Effector memory CD8-positive, alpha-beta T cell (primary cell): ENCODE measurements around the gene PLK4.

Experiments
- ATAC-seq: fragments of 150-1000 bp; cut with Tn5 transposase; replicated peaks from 2 replicates; pipeline ENCODE4 v1.10.0; 2021; ENCODE audit warnings: mild to moderate bottlenecking, moderate library complexity
- DNase-seq, 3 experiments: peaks; one replicate each; pipeline ENCODE4 v3.0.0; 2021
- H3K27ac Mint-ChIP-seq, 2 donors: one replicate each; pipeline ENCODE4 v1.8.0; 2022; ENCODE audit warnings: mild to moderate bottlenecking in 2 of 2, mixed read lengths in 2 of 2, moderate library complexity in 2 of 2
- H3K27me3 Mint-ChIP-seq, 2 donors: one replicate each; pipeline ENCODE4 v1.8.0; 2022; ENCODE audit warnings: mixed read lengths in 2 of 2
- H3K36me3 Mint-ChIP-seq: one replicate; pipeline ENCODE4 v1.8.0; 2022; ENCODE audit warnings: mild to moderate bottlenecking, moderate library complexity, mixed read lengths; ENCODE audit not compliant: insufficient read depth
- H3K4me1 Mint-ChIP-seq, 2 donors: one replicate each; pipeline ENCODE4 v1.8.0; 2022; ENCODE audit warnings: low read depth in 2 of 2, mixed read lengths in 2 of 2
- H3K4me3 Mint-ChIP-seq, 2 donors: one replicate each; pipeline ENCODE4 v1.8.0; 2022; ENCODE audit warnings: mild to moderate bottlenecking in 2 of 2, mixed read lengths in 2 of 2, moderate library complexity in 2 of 2
- H3K9me3 Mint-ChIP-seq, 2 donors: one replicate each; pipeline ENCODE4 v1.8.0; 2022; ENCODE audit warnings: mixed read lengths in 2 of 2
- total RNA-seq, 9 experiments: gene quantifications; one replicate each; lab custom pipeline; 2026; lab: John Stamatoyannopoulos, UW

Gene PLK4
- 2.4 to 9.8 (median 7.3) reads per million in 9 experiments for total RNA-seq

- DNase-seq (peak; percentile 91 to 93 (median 93)), ATAC-seq (peak; percentile 94)
- H3K27me3 Mint-ChIP-seq: no peaks in the 10 kb centered on the region
- peak within 1 kb of the TSS; percentile 98 for H3K27ac Mint-ChIP-seq
- H3K36me3 Mint-ChIP-seq: peaks cover 16% of the 10 kb centered on the region
- H3K4me3 Mint-ChIP-seq: peak within 1 kb of the TSS; percentile 100
- no peaks in the 10 kb centered on the region for H3K9me3 Mint-ChIP-seq
- peaks cover 11 to 18% of the 10 kb centered on the region in 2 donors for H3K4me1 Mint-ChIP-seq
Measured at GRCh38 chr4:127880763-127881562, at the start of gene PLK4. Gene PLK4 (plus strand): TSS chr4:127880893. CDS start chr4:127881135, 242 bp downstream.

GRCh38 chr4:127832585-127832984 lies 48.1 kb upstream of the PLK4 start:
- Mint-ChIP-seq H3K4me3 (no peak overlapping the region), H3K27ac (no peak overlapping the region), H3K36me3 (no peaks in the 10 kb centered on the region), H3K4me1 (no peaks in the 10 kb centered on the region), H3K27me3 (peaks cover 0 to 10% of the 10 kb centered on the region in 2 donors), H3K9me3 (no peaks in the 10 kb centered on the region)
- DNase-seq: no peak
- no peak for ATAC-seq

GRCh38 chr4:127843704-127844600 lies 36.7 kb upstream of the PLK4 start:
- peaks cover 0 to 2% of the 10 kb centered on the region in 2 donors for H3K4me1 Mint-ChIP-seq
- no peaks in the 10 kb centered on the region for H3K36me3 Mint-ChIP-seq
- H3K4me3 Mint-ChIP-seq: no peak overlapping the region
- DNase-seq (no peak), ATAC-seq (no peak)
- peaks cover 7 to 19% of the 10 kb centered on the region in 2 donors for H3K9me3 Mint-ChIP-seq
- no peaks in the 10 kb centered on the region for H3K27me3 Mint-ChIP-seq
- H3K27ac Mint-ChIP-seq: no peak overlapping the region

- DNase-seq (no peak), ATAC-seq (no peak)
- Mint-ChIP-seq H3K27me3 (no peaks in the 10 kb centered on the region), H3K4me1 (peaks cover 0 to 2% of the 10 kb centered on the region in 2 donors), H3K9me3 (peaks cover 7 to 25% of the 10 kb centered on the region in 2 donors), H3K36me3 (no peaks in the 10 kb centered on the region), H3K4me3 (no peak overlapping the region), H3K27ac (no peak overlapping the region)
Measured at GRCh38 chr4:127844601-127845116, 36.0 kb upstream of the PLK4 start.

- Mint-ChIP-seq H3K4me1 (peaks cover 0 to 2% of the 10 kb centered on the region in 2 donors), H3K27ac (no peak overlapping the region), H3K27me3 (no peaks in the 10 kb centered on the region), H3K4me3 (no peak overlapping the region), H3K36me3 (no peaks in the 10 kb centered on the region), H3K9me3 (peaks cover 7 to 35% of the 10 kb centered on the region in 2 donors)
- ATAC-seq (no peak), DNase-seq (no peak)
Measured at GRCh38 chr4:127846061-127846460, 34.6 kb upstream of the PLK4 start.

- DNase-seq: no peak
- Mint-ChIP-seq H3K4me1 (peaks cover 0 to 2% of the 10 kb centered on the region in 2 donors), H3K4me3 (no peak overlapping the region), H3K9me3 (peaks cover 7 to 35% of the 10 kb centered on the region in 2 donors), H3K36me3 (no peaks in the 10 kb centered on the region), H3K27ac (no peak overlapping the region), H3K27me3 (no peaks in the 10 kb centered on the region)
- ATAC-seq: no peak
Measured at GRCh38 chr4:127846765-127847164, 33.9 kb upstream of the PLK4 start.

- no peaks in the 10 kb centered on the region for H3K27me3 Mint-ChIP-seq
- DNase-seq: no peak
- no peaks in the 10 kb centered on the region for H3K36me3 Mint-ChIP-seq
Measured at GRCh38 chr4:127849505-127850234, 31.0 kb upstream of the PLK4 start.

GRCh38 chr4:127852661-127853060 lies 28.0 kb upstream of the PLK4 start:
- DNase-seq (no peak), ATAC-seq (no peak)
- peaks cover 5 to 28% of the 10 kb centered on the region in 2 donors for H3K9me3 Mint-ChIP-seq
- no peaks in the 10 kb centered on the region for H3K4me1 Mint-ChIP-seq
- H3K4me3 Mint-ChIP-seq: no peak overlapping the region
- no peaks in the 10 kb centered on the region for H3K27me3 Mint-ChIP-seq
- H3K36me3 Mint-ChIP-seq: no peaks in the 10 kb centered on the region
- H3K27ac Mint-ChIP-seq: no peak overlapping the region

More at GRCh38 chr4:127849505-127850234, 31.0 kb upstream of the PLK4 start:
- H3K27ac Mint-ChIP-seq: no peak overlapping the region
- no peak for ATAC-seq
- no peak overlapping the region for H3K4me3 Mint-ChIP-seq
- H3K9me3 Mint-ChIP-seq: peaks cover 9 to 36% of the 10 kb centered on the region in 2 donors
- H3K4me1 Mint-ChIP-seq: peaks cover 0 to 2% of the 10 kb centered on the region in 2 donors

GRCh38 chr4:127856196-127856812 lies 24.4 kb upstream of the PLK4 start:
- Mint-ChIP-seq H3K9me3 (peaks cover 4 to 16% of the 10 kb centered on the region in 2 donors), H3K27me3 (no peaks in the 10 kb centered on the region), H3K27ac (no peak overlapping the region), H3K36me3 (no peaks in the 10 kb centered on the region), H3K4me1 (no peaks in the 10 kb centered on the region), H3K4me3 (no peak overlapping the region)
- ATAC-seq (no peak), DNase-seq (no peak)

- H3K27ac Mint-ChIP-seq: no peak overlapping the region
- no peaks in the 10 kb centered on the region for H3K36me3 Mint-ChIP-seq
- H3K27me3 Mint-ChIP-seq: no peaks in the 10 kb centered on the region
- peaks cover 4 to 16% of the 10 kb centered on the region in 2 donors for H3K9me3 Mint-ChIP-seq
- ATAC-seq (no peak), DNase-seq (no peak)
- no peak overlapping the region for H3K4me3 Mint-ChIP-seq
- no peaks in the 10 kb centered on the region for H3K4me1 Mint-ChIP-seq
Measured at GRCh38 chr4:127856813-127857447, 23.8 kb upstream of the PLK4 start.

GRCh38 chr4:127857641-127858040 lies 23.1 kb upstream of the PLK4 start:
- Mint-ChIP-seq H3K9me3 (peaks cover 4 to 15% of the 10 kb centered on the region in 2 donors), H3K27me3 (no peaks in the 10 kb centered on the region)
- DNase-seq: no peak

GRCh38 chr4:127868196-127868595 lies 12.5 kb upstream of the PLK4 start:
- Mint-ChIP-seq H3K27me3 (no peaks in the 10 kb centered on the region), H3K27ac (no peak overlapping the region), H3K9me3 (no peaks in the 10 kb centered on the region), H3K4me3 (no peak overlapping the region), H3K36me3 (no peaks in the 10 kb centered on the region), H3K4me1 (no peaks in the 10 kb centered on the region)
- no peak for DNase-seq
- ATAC-seq: no peak

More at GRCh38 chr4:127857641-127858040, 23.1 kb upstream of the PLK4 start:
- H3K36me3 Mint-ChIP-seq: no peaks in the 10 kb centered on the region
- H3K27ac Mint-ChIP-seq: no peak overlapping the region
- ATAC-seq: no peak
- no peak overlapping the region for H3K4me3 Mint-ChIP-seq
- H3K4me1 Mint-ChIP-seq: peaks cover 1 to 3% of the 10 kb centered on the region in 2 donors
